Measurements from ENCODE around the gene SLIT3.

Gene SLIT3

DNA sequence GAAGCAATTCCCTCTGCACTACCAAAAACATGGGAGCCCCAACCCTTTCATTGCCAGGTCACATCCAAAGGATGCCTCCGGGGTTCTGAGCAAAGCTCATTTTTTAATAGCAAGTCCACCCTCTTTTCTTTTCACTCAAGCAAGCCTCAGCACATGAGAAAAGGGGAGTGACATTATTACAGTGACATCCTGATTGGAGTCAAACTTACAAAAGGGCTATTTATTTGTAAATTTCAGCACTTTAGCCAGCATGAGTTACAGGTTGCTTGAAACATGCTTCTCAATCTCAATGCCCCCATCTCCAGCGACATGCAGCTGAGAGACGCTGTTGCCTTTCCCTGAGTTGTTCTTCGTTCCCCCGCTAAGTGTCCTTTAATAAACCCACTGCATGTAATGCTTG lies 483.3 kb downstream of the SLIT3 start:
- Histone ChIP-seq H3K36me3 (ENCODE audit: insufficient read depth) (no peaks in the 10 kb centered on the region), H3K9ac (no peak overlapping the region), H3K4me1 (ENCODE audit: low read depth, poor library complexity, severe bottlenecking) (no peaks in the 10 kb centered on the region), H3K27me3 (ENCODE audit: insufficient read depth, low read depth) (no peaks in the 10 kb centered on the region), H3K4me3 (IDR thresholded peaks at IDR 0.05; ENCODE audit: insufficient read depth, low read depth, low read length) (no peak overlapping the region), H3K79me2 (ENCODE audit: insufficient read depth, low read depth) (no peaks in the 10 kb centered on the region), H3K27ac (no peak overlapping the region), H4K20me1 (ENCODE audit: insufficient read depth) (no peaks in the 10 kb centered on the region), H3K4me2 (no peak overlapping the region), H2AFZ (ENCODE audit: low read depth) (no peak overlapping the region)
- TF ChIP-seq, protein P1, sequence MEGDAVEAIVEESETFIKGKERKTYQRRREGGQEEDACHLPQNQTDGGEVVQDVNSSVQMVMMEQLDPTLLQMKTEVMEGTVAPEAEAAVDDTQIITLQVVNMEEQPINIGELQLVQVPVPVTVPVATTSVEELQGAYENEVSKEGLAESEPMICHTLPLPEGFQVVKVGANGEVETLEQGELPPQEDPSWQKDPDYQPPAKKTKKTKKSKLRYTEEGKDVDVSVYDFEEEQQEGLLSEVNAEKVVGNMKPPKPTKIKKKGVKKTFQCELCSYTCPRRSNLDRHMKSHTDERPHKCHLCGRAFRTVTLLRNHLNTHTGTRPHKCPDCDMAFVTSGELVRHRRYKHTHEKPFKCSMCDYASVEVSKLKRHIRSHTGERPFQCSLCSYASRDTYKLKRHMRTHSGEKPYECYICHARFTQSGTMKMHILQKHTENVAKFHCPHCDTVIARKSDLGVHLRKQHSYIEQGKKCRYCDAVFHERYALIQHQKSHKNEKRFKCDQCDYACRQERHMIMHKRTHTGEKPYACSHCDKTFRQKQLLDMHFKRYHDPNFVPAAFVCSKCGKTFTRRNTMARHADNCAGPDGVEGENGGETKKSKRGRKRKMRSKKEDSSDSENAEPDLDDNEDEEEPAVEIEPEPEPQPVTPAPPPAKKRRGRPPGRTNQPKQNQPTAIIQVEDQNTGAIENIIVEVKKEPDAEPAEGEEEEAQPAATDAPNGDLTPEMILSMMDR (conservative IDR thresholded peaks at IDR 0.05; ENCODE audit: low read depth, low read length): no peak

DNA sequence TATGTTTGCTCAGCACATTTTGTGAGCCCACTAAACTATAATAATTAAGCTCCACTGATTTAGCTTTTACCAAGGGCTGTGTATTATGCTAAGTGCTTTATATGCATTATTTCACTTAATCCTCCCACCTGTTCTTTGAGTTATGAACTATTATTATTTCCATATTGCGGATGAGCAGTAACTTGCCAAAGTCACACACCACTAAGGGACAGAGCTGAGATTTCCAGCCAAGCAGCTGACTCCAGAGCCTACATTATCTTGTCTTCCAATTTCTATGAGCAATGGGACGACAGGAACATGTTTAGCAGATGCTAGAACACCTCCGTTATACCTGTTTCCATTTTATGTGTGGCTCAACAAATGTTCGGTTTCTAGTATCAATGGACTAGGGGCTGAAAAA lies 484.3 kb downstream of the SLIT3 start:
- H3K4me3 ChIP-seq (IDR thresholded peaks at IDR 0.05; ENCODE audit: insufficient read depth, low read depth, low read length): no peak overlapping the region
- no peaks in the 10 kb centered on the region for H3K27me3 ChIP-seq (ENCODE audit: insufficient read depth, low read depth)
- H3K4me1 ChIP-seq (ENCODE audit: low read depth, poor library complexity, severe bottlenecking): no peaks in the 10 kb centered on the region
- H3K36me3 ChIP-seq (ENCODE audit: insufficient read depth): no peaks in the 10 kb centered on the region
- H3K9ac ChIP-seq: no peak overlapping the region
- no peak overlapping the region for H3K4me2 ChIP-seq
- TF ChIP-seq, protein P1 (conservative IDR thresholded peaks at IDR 0.05; ENCODE audit: low read depth, low read length): no peak
- no peak overlapping the region for H2AFZ ChIP-seq (ENCODE audit: low read depth)
- no peak overlapping the region for H3K27ac ChIP-seq
- no peaks in the 10 kb centered on the region for H4K20me1 ChIP-seq (ENCODE audit: insufficient read depth)
- H3K79me2 ChIP-seq (ENCODE audit: insufficient read depth, low read depth): no peaks in the 10 kb centered on the region

DNA sequence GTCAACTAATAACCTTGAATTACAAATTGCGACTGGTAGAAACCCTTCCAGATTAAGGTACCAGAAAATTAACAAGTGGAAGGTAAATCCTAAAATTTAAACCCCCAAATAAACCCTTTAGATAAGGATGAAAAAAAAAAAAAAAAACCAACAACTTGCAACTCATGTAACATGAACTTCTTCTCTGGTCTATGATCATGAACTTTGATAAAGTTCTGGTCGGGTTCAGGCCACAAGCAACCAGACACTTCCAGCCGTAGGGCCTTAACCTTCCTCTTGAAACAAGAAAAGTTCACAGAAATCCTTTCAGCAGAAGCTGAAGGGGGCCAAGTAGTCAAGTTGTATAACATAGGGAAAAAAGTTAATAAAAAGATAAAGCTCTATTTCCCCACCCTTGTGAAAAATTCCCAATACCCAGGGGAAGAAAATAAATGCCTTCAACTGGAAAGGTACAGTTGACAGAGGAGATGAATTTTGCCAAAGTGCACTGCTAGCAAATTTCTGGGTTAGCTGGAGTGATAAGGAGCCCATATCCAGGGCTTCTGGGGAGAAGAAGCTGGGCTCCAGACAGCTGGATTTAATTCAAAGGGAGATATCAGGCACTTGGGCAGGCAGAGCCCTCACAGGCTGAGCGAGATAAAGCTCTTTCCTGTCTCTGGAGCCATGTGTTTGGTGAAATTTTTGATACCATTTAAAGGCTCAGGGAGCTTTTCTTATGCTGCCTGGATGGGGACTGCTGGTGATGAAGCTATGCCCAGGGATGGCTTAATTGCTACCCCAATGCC lies 487.6 kb downstream of the SLIT3 start:
- Histone ChIP-seq H3K27ac (no peak overlapping the region), H3K9ac (no peak overlapping the region), H3K4me1 (ENCODE audit: low read depth, poor library complexity, severe bottlenecking) (no peaks in the 10 kb centered on the region), H3K4me2 (no peak overlapping the region), H3K4me3 (IDR thresholded peaks at IDR 0.05; ENCODE audit: insufficient read depth, low read depth, low read length) (no peak overlapping the region), H2AFZ (ENCODE audit: low read depth) (no peak overlapping the region), H3K79me2 (ENCODE audit: insufficient read depth, low read depth) (no peaks in the 10 kb centered on the region), H3K36me3 (ENCODE audit: insufficient read depth) (no peaks in the 10 kb centered on the region), H4K20me1 (ENCODE audit: insufficient read depth) (no peaks in the 10 kb centered on the region), H3K27me3 (ENCODE audit: insufficient read depth, low read depth) (no peaks in the 10 kb centered on the region)
- TF ChIP-seq, protein P1 (conservative IDR thresholded peaks at IDR 0.05; ENCODE audit: low read depth, low read length): no peak

DNA sequence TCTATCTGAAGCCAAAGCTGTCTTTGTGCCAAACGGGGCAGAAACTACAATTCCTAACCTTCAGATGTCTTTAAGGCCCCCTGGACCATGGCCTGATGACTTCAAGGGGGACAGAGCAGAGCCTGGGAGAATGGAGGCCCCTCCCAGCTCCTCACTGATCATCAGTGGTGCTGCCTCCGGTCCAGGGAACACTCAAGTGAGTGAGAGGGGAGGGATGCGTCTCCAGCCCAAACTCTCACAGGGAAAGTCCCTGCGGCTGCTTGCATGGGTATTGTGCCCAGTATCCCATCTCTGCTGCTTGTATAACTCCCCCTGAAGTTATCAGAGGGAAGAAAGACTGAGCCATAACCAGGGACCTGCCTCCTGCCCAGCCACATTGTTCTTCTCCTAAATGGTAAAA lies 490.3 kb downstream of the SLIT3 start:
- H4K20me1 ChIP-seq (ENCODE audit: insufficient read depth): no peaks in the 10 kb centered on the region
- H2AFZ ChIP-seq (ENCODE audit: low read depth): no peak overlapping the region
- H3K27me3 ChIP-seq (ENCODE audit: insufficient read depth, low read depth): no peaks in the 10 kb centered on the region
- H3K9ac ChIP-seq: no peak overlapping the region
- TF ChIP-seq, protein P1 (conservative IDR thresholded peaks at IDR 0.05; ENCODE audit: low read depth, low read length): no peak
- H3K4me2 ChIP-seq: no peak overlapping the region
- no peak overlapping the region for H3K27ac ChIP-seq
- H3K36me3 ChIP-seq (ENCODE audit: insufficient read depth): no peaks in the 10 kb centered on the region
- no peaks in the 10 kb centered on the region for H3K79me2 ChIP-seq (ENCODE audit: insufficient read depth, low read depth)
- no peaks in the 10 kb centered on the region for H3K4me1 ChIP-seq (ENCODE audit: low read depth, poor library complexity, severe bottlenecking)
- H3K4me3 ChIP-seq (IDR thresholded peaks at IDR 0.05; ENCODE audit: insufficient read depth, low read depth, low read length): no peak overlapping the region
